ENCODE data around the gene SMC1B.
"Not testable (repeated sequence)": the region's sequence is repeated elsewhere in the genome, so short reads cannot be mapped to it uniquely, and the experiment has no call there.

The SMC1B gene

GRCh38 chr22:45445031-45445710 is 31.8 kb upstream of the SMC1B start:
- no peak for DNase-seq

- DNase-seq: no peak
These were observed 30.8 kb upstream of the SMC1B start for GRCh38 chr22:45444168-45444567.

GRCh38 chr22:45442116-45442515 is 28.7 kb upstream of the SMC1B start:
- DNase-seq: no peak

GRCh38 chr22:45441138-45441537 is 27.7 kb upstream of the SMC1B start:
- peak; percentile 12 for DNase-seq

GRCh38 chr22:45440688-45441087 is 27.3 kb upstream of the SMC1B start:
- DNase-seq: not testable (repeated sequence)

- no peak for DNase-seq
These were observed 24.9 kb upstream of the SMC1B start for GRCh38 chr22:45438336-45438735.

GRCh38 chr22:45436871-45437517 is 23.6 kb upstream of the SMC1B start:
- DNase-seq: not testable (repeated sequence)

- peak; percentile 81 for DNase-seq
These were observed 22.2 kb upstream of the SMC1B start for GRCh38 chr22:45435544-45436139.

- no peak for DNase-seq
These were observed 21.6 kb upstream of the SMC1B start for GRCh38 chr22:45434981-45435380.

- no peak for DNase-seq
These were observed 17.5 kb upstream of the SMC1B start for GRCh38 chr22:45430871-45431270.

GRCh38 chr22:45429981-45430775 is 16.8 kb upstream of the SMC1B start:
- no peak for DNase-seq

- no peak for DNase-seq
These were observed 16.0 kb upstream of the SMC1B start for GRCh38 chr22:45429424-45429823.

GRCh38 chr22:45428391-45429385 is 15.3 kb upstream of the SMC1B start:
- no peak for DNase-seq

GRCh38 chr22:45427114-45427513 is 13.7 kb upstream of the SMC1B start:
- no peak for DNase-seq

GRCh38 chr22:45426387-45426786 is 13.0 kb upstream of the SMC1B start:
- no peak for DNase-seq

- no peak for DNase-seq
These were observed 12.3 kb upstream of the SMC1B start for GRCh38 chr22:45425531-45426265.

GRCh38 chr22:45425101-45425500 is 11.7 kb upstream of the SMC1B start:
- no peak for DNase-seq

GRCh38 chr22:45424241-45424731 is 10.9 kb upstream of the SMC1B start:
- no peak for DNase-seq

- DNase-seq: no peak
These were observed 10.1 kb upstream of the SMC1B start for GRCh38 chr22:45423524-45423923.

GRCh38 chr22:45422237-45422983 is 9.0 kb upstream of the SMC1B start:
- DNase-seq: no peak
